Upper lobe of left lung (tissue), 4 donors: ENCODE results near the gene MRPL1.

Source experiments
- POLR2AphosphoS5 ChIP-seq, 2 donors: sonication (generic); formaldehyde crosslinking; IDR thresholded peaks; one replicate each; pipeline ENCODE4 v1.5.1; 2017; ENCODE audit warnings: antibody characterized with exemption in 2 of 2
- TF ChIP-seq, protein P1 (sequence below), 6 experiments: fragments of 450-650 bp in 4 of 6; fragments of 200-600 bp in 2 of 6; sonication (generic) in 2 of 6; IDR thresholded peaks; one replicate each; pipeline ENCODE4 v1.5.1; 2016 to 2019; ENCODE audit warnings: antibody characterized with exemption in 6 of 6

DNA sequence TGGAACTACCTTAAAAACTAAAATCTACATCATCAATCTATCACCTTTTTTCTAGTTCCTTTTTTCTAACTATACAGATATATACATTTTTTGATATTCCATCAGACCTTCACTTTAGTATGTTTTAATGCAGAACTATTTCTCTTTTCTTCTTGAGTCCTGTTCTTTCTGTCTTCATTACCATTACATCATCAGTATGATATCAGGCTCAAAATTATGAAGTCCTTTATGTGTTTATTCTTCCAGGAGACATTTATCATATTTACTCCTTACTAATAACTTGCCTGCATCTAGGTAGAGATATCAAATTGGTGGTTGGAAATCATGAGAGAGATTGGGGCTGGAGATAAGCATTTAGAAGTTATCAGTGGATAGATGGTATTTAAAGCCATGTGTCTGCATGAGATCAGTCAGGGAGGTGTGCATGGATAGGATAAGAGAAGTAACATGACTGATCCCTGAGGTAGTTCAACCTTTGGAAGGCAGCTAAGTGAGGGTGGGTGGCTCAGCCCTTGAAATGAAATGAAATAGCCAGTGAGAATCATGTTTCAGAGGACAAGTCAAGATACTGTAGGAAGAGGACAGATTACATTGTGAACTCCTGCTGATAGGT, 43.1 kb downstream of the MRPL1 start:
- TF ChIP-seq, protein P1, sequence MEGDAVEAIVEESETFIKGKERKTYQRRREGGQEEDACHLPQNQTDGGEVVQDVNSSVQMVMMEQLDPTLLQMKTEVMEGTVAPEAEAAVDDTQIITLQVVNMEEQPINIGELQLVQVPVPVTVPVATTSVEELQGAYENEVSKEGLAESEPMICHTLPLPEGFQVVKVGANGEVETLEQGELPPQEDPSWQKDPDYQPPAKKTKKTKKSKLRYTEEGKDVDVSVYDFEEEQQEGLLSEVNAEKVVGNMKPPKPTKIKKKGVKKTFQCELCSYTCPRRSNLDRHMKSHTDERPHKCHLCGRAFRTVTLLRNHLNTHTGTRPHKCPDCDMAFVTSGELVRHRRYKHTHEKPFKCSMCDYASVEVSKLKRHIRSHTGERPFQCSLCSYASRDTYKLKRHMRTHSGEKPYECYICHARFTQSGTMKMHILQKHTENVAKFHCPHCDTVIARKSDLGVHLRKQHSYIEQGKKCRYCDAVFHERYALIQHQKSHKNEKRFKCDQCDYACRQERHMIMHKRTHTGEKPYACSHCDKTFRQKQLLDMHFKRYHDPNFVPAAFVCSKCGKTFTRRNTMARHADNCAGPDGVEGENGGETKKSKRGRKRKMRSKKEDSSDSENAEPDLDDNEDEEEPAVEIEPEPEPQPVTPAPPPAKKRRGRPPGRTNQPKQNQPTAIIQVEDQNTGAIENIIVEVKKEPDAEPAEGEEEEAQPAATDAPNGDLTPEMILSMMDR (IDR thresholded peaks at IDR 0.05) = no peak
- TF ChIP-seq POLR2AphosphoS5 (IDR thresholded peaks at IDR 0.05) = no peak
